Cardiac muscle cell (in vitro differentiated cells and primary cell): Measurements from ENCODE around the gene GLB1L3. TPM values are rescaled to one million over a fixed set of nuclear protein-coding genes. Genes with fewer than 3 reads are reported as not detected.

Source experiments
- DNase-seq, 2 donors: peaks; one replicate each; pipeline versions ENCODE4 v3.0.0 to v3.0.0-alpha.2; 2010 to 2017; ENCODE audit warnings: low read depth in 1 of 2, low spot score in 1 of 2
- H3K27ac ChIP-seq: fragments of 200-600 bp; sonication (generic); 2 replicates; pipeline ENCODE4 v1.5.1; 2016
- H3K27me3 ChIP-seq: fragments of 200-600 bp; sonication (generic); 2 replicates; pipeline ENCODE4 v1.6.0; 2016; ENCODE audit warnings: control low read depth
- H3K36me3 ChIP-seq: fragments of 200-600 bp; sonication (generic); 2 replicates; pipeline ENCODE4 v1.5.1; 2016; ENCODE audit warnings: control low read depth
- H3K4me1 ChIP-seq: fragments of 200-600 bp; sonication (generic); 2 replicates; pipeline ENCODE4 v1.8.1; 2017; ENCODE audit warnings: low read depth, mild to moderate bottlenecking, mixed run types
- H3K4me3 ChIP-seq: fragments of 200-600 bp; sonication (generic); 2 replicates; pipeline ENCODE4 v1.5.1; 2016; ENCODE audit warnings: mild to moderate bottlenecking
- H3K9me3 ChIP-seq: fragments of 200-600 bp; sonication (generic); 2 replicates; pipeline ENCODE4 v1.5.1; 2017; ENCODE audit warnings: low read depth, mild to moderate bottlenecking, control low read depth
- polyA plus RNA-seq: library from polyadenylated mRNA; unstranded; fragments of >200 nt; fragmentation: Nextera tagmentation; extraction: Ambion mirVana; gene quantifications from 2 replicates; pipeline ENCODE4 v1.2.1, GENCODE V29; 2016
- total RNA-seq: library from RNA; depleted of rRNA; stranded (reverse); fragments of >200 nt; gene quantifications from 2 replicates; pipeline ENCODE4 v1.2.3, GENCODE V29; 2016
- TF ChIP-seq, protein P1 (sequence below): IDR thresholded peaks from 2 replicates; pipeline ENCODE4 v1.5.1; 2012; ENCODE audit warnings: low read depth, mild to moderate bottlenecking, low read length

The GLB1L3 gene
- total and polyA plus RNA-seq, 2 experiments from 2014 or later, result not detected

DNA sequence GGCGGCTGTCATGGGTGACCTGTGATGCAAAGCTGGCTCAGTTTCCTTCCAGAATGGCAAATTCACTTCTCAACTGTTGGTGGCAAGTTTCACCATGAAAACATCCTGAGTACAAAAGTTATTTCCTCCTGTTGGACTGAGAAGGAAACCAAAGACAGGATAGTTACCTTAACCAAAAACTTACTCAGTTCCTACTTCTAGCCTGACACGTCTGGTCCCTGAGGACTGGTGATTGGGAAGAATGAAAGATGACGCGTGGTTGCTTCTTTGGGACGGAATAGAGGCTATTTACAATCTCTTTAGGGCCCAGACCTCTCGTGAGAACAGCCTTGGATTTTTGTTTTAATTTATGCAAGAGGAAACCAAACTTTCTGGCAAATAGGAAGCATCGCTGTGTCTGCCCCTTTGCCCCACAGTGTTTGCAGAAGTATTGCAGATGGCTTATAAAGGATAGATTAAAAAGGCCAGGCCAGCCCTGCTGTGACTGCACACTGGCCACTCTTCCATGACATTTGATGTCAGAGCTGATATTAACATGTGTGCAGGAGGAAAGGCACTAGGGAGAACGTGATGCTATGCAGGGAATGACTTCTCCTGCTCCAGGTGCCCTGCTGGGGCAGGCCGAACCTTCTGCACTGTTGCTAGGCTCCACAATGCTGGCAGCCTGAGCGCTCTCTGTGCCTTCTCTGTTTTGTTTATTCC is 44.1 kb upstream of the GLB1L3 start:
- no peak overlapping the region for H3K27ac ChIP-seq
- TF ChIP-seq, protein P1, sequence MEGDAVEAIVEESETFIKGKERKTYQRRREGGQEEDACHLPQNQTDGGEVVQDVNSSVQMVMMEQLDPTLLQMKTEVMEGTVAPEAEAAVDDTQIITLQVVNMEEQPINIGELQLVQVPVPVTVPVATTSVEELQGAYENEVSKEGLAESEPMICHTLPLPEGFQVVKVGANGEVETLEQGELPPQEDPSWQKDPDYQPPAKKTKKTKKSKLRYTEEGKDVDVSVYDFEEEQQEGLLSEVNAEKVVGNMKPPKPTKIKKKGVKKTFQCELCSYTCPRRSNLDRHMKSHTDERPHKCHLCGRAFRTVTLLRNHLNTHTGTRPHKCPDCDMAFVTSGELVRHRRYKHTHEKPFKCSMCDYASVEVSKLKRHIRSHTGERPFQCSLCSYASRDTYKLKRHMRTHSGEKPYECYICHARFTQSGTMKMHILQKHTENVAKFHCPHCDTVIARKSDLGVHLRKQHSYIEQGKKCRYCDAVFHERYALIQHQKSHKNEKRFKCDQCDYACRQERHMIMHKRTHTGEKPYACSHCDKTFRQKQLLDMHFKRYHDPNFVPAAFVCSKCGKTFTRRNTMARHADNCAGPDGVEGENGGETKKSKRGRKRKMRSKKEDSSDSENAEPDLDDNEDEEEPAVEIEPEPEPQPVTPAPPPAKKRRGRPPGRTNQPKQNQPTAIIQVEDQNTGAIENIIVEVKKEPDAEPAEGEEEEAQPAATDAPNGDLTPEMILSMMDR, result no peak
- H3K27me3 ChIP-seq, result no peaks in the 10 kb centered on the region
- DNase-seq, result no peak
- no peaks in the 10 kb centered on the region for H3K36me3 ChIP-seq
- no peaks in the 10 kb centered on the region for H3K9me3 ChIP-seq
- no peak overlapping the region for H3K4me3 ChIP-seq
- no peaks in the 10 kb centered on the region for H3K4me1 ChIP-seq

DNA sequence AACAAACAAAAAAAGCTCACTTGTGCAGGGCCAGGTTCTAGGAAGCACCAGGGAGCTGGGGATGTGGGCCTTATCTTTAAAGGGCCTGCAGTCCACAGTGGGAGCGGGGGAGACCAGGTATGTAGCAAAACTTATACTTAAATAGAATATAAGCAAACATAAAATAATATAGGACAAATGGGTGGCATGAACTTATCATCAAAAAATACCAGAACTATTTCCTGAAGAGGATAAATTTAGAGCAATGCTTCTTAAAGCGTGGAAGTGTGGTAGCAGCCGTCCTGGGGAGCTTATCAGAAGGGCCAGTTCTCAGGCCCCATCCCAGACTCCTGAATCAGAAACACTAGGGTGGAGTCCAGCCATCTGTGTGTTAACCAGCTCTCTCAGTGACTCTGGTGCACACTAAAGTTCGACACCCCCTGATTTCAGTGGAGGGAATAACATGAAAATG is 42.4 kb upstream of the GLB1L3 start:
- Histone ChIP-seq H3K4me1 (no peaks in the 10 kb centered on the region), H3K27ac (no peak overlapping the region), H3K27me3 (no peaks in the 10 kb centered on the region), H3K4me3 (no peak overlapping the region), H3K9me3 (no peaks in the 10 kb centered on the region), H3K36me3 (no peaks in the 10 kb centered on the region)
- TF ChIP-seq, protein P1, result no peak
- DNase-seq, result no peak

DNA sequence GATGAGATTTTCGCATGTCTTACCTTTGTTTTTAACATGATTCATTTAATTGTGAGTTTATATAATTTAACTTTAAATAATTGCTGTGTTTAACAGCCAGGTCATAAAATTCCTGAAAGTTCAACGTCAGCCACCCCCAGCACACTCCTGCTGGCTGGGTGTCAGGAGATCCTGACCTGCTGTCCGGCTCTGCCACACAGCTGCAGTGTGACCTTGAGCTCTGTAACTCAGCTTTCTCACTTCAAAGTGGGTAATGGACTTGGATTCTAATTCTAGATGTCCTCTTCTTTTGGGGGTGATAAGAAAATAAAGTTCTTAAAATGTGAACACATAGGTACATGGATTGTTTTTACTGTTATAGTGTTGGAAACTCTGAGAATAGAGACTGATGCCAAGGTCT is 40.8 kb upstream of the GLB1L3 start:
- TF ChIP-seq, protein P1, result no peak
- no peak overlapping the region for H3K4me3 ChIP-seq
- no peaks in the 10 kb centered on the region for H3K9me3 ChIP-seq
- H3K36me3 ChIP-seq, result no peaks in the 10 kb centered on the region
- no peak overlapping the region for H3K27ac ChIP-seq
- no peaks in the 10 kb centered on the region for H3K27me3 ChIP-seq
- no peaks in the 10 kb centered on the region for H3K4me1 ChIP-seq
- DNase-seq, result no peak

DNA sequence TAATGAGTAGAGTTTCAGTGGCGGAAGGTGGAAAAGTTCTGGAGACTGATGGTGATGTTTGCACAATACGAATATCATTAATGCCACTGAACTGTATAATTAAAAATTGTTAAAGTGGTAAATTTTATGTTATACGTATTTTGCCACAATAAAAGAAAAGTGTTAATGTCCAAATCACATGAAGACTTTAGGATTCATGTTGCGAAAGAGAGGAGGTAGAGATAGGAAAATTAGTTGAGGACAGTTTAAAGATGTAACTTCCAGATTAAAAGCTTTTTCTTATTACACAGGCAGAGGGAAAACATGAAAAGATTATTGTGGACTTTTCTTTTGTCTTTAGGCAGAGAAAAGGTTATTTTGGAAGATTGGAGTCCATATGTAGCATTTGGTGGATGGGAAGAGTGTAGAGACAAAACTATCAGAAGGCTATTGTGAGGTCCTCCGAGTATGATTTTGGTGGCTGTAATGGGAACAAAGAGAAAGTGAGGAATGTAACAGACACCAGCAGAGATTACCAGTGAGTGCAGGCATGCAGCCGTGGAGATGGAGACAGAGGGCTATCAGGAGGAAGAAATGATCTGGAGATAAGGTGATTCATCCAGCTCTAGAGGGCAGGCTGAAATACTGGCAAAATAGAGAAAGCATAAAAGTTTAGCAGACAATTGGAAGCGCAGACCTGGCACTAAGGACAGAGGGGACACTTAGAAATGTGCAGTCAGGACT is 39.2 kb upstream of the GLB1L3 start:
- no peaks in the 10 kb centered on the region for H3K27me3 ChIP-seq
- TF ChIP-seq, protein P1, result no peak
- no peaks in the 10 kb centered on the region for H3K9me3 ChIP-seq
- no peaks in the 10 kb centered on the region for H3K4me1 ChIP-seq
- DNase-seq, result no peak
- no peak overlapping the region for H3K4me3 ChIP-seq
- no peaks in the 10 kb centered on the region for H3K36me3 ChIP-seq
- no peak overlapping the region for H3K27ac ChIP-seq

DNA sequence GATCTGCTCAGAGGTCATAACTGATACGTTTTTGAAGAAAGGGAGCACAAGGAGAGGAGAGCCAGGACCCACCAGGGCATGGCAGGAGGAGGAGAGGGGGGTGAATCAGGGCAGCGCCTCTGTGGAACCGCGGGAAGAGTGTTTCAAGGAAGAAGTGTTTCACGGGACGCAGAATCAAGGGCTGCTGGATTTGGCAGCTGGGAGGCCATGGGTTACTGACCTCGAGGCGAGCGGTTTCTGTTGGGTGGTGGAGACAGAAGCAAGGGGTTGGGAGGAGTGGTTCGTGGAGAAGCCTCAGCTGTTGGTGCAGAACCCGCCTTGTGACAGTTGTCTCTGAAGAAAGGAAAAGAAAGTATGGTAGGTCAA is 38.6 kb upstream of the GLB1L3 start:
- TF ChIP-seq, protein P1, result no peak
- no peak overlapping the region for H3K4me3 ChIP-seq
- H3K27ac ChIP-seq, result no peak overlapping the region
- DNase-seq, result no peak
- H3K4me1 ChIP-seq, result no peaks in the 10 kb centered on the region
- H3K27me3 ChIP-seq, result no peaks in the 10 kb centered on the region
- H3K9me3 ChIP-seq, result no peaks in the 10 kb centered on the region
- no peaks in the 10 kb centered on the region for H3K36me3 ChIP-seq
